ENCODE data around the gene PTPRN2. TPM values are rescaled to one million over a fixed set of nuclear protein-coding genes. Genes with fewer than 3 reads are reported as not detected.

PTPRN2 gene
- total RNA-seq, 1 experiment from 2014 or later = not detected

DNA sequence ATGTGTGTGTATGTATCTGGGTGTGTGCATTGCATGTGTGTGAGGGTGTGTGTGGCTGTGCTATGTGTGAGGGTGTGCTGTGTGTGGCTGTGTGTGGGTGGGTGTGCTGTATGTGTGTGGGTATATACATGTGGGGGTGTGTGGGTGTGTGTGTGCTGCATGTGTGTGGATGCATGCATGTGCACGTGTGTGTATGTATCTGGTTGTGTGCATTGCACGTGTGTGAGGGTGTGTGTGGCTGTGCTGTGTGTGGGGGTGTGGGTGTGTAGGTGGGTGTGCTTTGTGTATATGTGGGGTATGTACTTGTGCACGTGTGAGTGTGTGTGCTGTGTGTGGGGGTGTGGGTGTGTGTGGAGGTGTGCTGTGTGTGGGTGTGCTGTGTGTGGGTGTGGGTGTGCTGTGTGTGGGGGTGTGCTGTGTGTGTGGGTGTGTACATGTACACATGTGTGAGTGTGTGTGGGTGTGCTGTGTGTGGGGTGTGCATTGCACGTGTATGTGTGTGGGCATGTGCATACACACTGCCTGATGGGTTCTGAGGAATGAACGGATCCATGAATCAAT, 579.8 kb downstream of the PTPRN2 start:
- no TSS peak for BruUV-seq (replicated peaks)
- intact Hi-C loops (cut with micrococcal nuclease; ENCODE audit: unreplicated experiment) = no loop called here
- H3K27ac ChIP-seq = no peak overlapping the region
- H3K27me3 ChIP-seq (ENCODE audit: insufficient read depth, low read depth) = peaks cover 97% of the 10 kb centered on the region
- H2AFZ ChIP-seq = no peak overlapping the region
- H3K4me3 ChIP-seq = no peak overlapping the region
- no peaks in the 10 kb centered on the region for H3K9me2 ChIP-seq (ENCODE audit: insufficient read depth)
- no peak for DNase-seq
- no peaks in the 10 kb centered on the region; the same call in 1 of the 2 replicates for H4K20me1 ChIP-seq (ENCODE audit: insufficient read depth)
- H3F3A ChIP-seq (ENCODE audit: insufficient read depth, low read depth) = no peaks in the 10 kb centered on the region
- TF ChIP-seq, protein P1, sequence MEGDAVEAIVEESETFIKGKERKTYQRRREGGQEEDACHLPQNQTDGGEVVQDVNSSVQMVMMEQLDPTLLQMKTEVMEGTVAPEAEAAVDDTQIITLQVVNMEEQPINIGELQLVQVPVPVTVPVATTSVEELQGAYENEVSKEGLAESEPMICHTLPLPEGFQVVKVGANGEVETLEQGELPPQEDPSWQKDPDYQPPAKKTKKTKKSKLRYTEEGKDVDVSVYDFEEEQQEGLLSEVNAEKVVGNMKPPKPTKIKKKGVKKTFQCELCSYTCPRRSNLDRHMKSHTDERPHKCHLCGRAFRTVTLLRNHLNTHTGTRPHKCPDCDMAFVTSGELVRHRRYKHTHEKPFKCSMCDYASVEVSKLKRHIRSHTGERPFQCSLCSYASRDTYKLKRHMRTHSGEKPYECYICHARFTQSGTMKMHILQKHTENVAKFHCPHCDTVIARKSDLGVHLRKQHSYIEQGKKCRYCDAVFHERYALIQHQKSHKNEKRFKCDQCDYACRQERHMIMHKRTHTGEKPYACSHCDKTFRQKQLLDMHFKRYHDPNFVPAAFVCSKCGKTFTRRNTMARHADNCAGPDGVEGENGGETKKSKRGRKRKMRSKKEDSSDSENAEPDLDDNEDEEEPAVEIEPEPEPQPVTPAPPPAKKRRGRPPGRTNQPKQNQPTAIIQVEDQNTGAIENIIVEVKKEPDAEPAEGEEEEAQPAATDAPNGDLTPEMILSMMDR (conservative IDR thresholded peaks at IDR 0.05) = no peak
- TF ChIP-seq EZH2 (IDR thresholded peaks at IDR 0.05; ENCODE audit: low read depth) = no peak
- H3K4me1 ChIP-seq (replicated peaks; ENCODE audit: insufficient read depth) = no peaks in the 10 kb centered on the region
- ChIA-PET CTCF (no interaction called here), POLR2A (ENCODE audit: unreplicated experiment) (no interaction called here)
- H3K4me2 ChIP-seq = no peak overlapping the region
- no peaks in the 10 kb centered on the region for H3K9me3 ChIP-seq (ENCODE audit: insufficient read depth, low read depth)
- no peaks in the 10 kb centered on the region for H3K79me2 ChIP-seq (ENCODE audit: low read depth)
- H3K36me3 ChIP-seq (ENCODE audit: low read depth) = no peaks in the 10 kb centered on the region

DNA sequence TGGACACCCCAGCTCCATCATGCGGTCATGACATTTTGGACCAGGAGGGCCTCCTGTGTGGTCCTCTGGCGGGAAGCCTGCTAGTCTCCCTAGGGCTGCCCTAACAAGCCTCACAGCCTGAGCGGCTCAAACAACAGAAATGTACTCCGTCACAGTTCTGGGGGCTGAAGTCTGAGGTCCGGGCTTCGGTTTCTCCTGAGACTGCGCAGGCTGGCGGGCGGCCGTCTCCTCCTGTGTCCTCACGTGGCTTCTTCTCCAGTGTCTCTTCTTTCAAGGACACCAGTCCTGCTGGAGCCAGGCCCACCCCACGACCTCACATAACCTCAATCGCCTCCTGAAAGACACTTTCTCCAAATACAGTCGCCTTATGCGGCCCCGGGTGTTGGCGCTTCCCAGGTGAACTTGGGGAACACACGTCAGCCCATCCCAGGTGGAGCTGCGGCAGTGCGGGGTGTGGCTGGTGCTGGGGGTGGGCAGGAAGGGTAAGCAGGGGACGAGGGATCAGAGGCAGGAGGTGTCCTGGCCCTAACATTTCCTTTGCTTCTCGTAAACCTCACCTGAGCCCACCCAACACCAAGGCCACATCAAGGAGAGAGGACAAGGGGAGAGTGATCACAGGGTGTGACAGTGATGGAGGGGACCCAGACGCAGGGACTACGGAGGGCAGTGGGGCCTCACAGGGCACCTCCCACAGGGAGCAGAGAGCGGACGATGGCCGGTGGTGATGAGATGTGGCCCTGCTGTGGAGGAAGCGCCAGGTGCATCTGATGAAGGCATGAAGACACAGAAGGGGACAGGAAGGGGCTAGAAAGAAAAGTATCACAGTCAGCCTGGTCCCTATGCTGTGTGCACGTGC, 580.6 kb downstream of the PTPRN2 start:
- intact Hi-C loops (cut with micrococcal nuclease; ENCODE audit: unreplicated experiment) = no loop called here
- Histone ChIP-seq H2AFZ (no peak overlapping the region), H3K79me2 (ENCODE audit: low read depth) (no peaks in the 10 kb centered on the region), H3K4me1 (replicated peaks; ENCODE audit: insufficient read depth) (no peaks in the 10 kb centered on the region), H4K20me1 (ENCODE audit: insufficient read depth) (no peaks in the 10 kb centered on the region; the same call in 1 of the 2 replicates), H3K4me3 (no peak overlapping the region), H3K9me2 (ENCODE audit: insufficient read depth) (no peaks in the 10 kb centered on the region), H3K27me3 (ENCODE audit: insufficient read depth, low read depth) (peaks cover 97% of the 10 kb centered on the region), H3K27ac (no peak overlapping the region), H3K9me3 (ENCODE audit: insufficient read depth, low read depth) (no peaks in the 10 kb centered on the region), H3K36me3 (ENCODE audit: low read depth) (no peaks in the 10 kb centered on the region), H3F3A (ENCODE audit: insufficient read depth, low read depth) (no peaks in the 10 kb centered on the region), H3K4me2 (no peak overlapping the region)
- ChIA-PET POLR2A (ENCODE audit: unreplicated experiment) (no interaction called here), CTCF (no interaction called here)
- TF ChIP-seq, protein P1 (conservative IDR thresholded peaks at IDR 0.05) = no peak
- no peak for TF ChIP-seq EZH2 (IDR thresholded peaks at IDR 0.05; ENCODE audit: low read depth)
- DNase-seq = no peak
- BruUV-seq (replicated peaks) = no TSS peak

DNA sequence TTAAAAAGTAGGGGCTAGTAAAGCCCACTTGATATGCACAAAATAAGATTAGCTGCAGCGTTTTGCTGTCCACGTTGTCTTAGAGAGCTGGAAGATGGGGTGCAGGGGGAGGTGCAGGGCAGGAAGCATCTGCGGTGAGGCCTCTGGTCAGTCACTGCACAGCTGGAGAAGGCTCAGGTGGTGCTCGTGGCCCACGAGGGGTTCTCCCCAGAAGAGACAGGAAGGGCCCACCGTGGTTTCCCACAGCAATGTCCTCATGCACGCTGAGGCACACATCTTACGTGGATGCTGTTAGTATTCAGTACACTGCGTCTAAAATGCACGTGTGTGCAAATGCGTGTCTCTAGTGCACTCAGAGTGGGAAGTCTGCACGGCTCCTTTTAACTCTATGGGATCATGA, 582.1 kb downstream of the PTPRN2 start:
- no peak for DNase-seq
- BruUV-seq (replicated peaks) = no TSS peak
- Histone ChIP-seq H2AFZ (no peak overlapping the region), H3K4me3 (no peak overlapping the region), H3K27me3 (ENCODE audit: insufficient read depth, low read depth) (peaks cover 92% of the 10 kb centered on the region), H3K36me3 (ENCODE audit: low read depth) (no peaks in the 10 kb centered on the region), H3K9me3 (ENCODE audit: insufficient read depth, low read depth) (no peaks in the 10 kb centered on the region), H4K20me1 (ENCODE audit: insufficient read depth) (no peaks in the 10 kb centered on the region; the same call in 1 of the 2 replicates), H3K27ac (no peak overlapping the region), H3K9me2 (ENCODE audit: insufficient read depth) (no peaks in the 10 kb centered on the region), H3F3A (ENCODE audit: insufficient read depth, low read depth) (no peaks in the 10 kb centered on the region), H3K4me1 (replicated peaks; ENCODE audit: insufficient read depth) (no peaks in the 10 kb centered on the region), H3K79me2 (ENCODE audit: low read depth) (no peaks in the 10 kb centered on the region), H3K4me2 (no peak overlapping the region)
- TF ChIP-seq, protein P1 (conservative IDR thresholded peaks at IDR 0.05) = no peak
- TF ChIP-seq EZH2 (IDR thresholded peaks at IDR 0.05; ENCODE audit: low read depth) = no peak
- ChIA-PET POLR2A (ENCODE audit: unreplicated experiment) (no interaction called here), CTCF (no interaction called here)
- intact Hi-C loops (cut with micrococcal nuclease; ENCODE audit: unreplicated experiment) = no loop called here

All from PC-9 (cell line).